GM18498 (cell line): Measurements from ENCODE around the gene TTPAL.
"Not testable (repeated sequence)": the region's sequence is repeated elsewhere in the genome, so short reads cannot be mapped to it uniquely, and the experiment has no call there.

Experiments
- ATAC-seq: cut with Tn5 transposase; IDR thresholded peaks from one replicate; pipeline ENCODE4 v1.9.1; 2021; ENCODE audit warnings: mild to moderate bottlenecking, moderate library complexity; ENCODE audit not compliant: unreplicated experiment

Gene TTPAL

GRCh38 chr20:44467289-44467883, 8.3 kb upstream of the TTPAL start:
- ATAC-seq: no peak

GRCh38 chr20:44468044-44468782, 7.5 kb upstream of the TTPAL start:
- ATAC-seq: no peak

- no peak for ATAC-seq
Observed at GRCh38 chr20:44470327-44470726, 5.3 kb upstream of the TTPAL start.

GRCh38 chr20:44471481-44471882, 4.2 kb upstream of the TTPAL start:
- no peak for ATAC-seq

- not testable (repeated sequence) for ATAC-seq
Observed at GRCh38 chr20:44472283-44472682, 3.4 kb upstream of the TTPAL start.

- no peak for ATAC-seq
Observed at GRCh38 chr20:44475372-44475693, 341 bp upstream of the TTPAL start.

- ATAC-seq: no peak
Observed at GRCh38 chr20:44477151-44477550, 1.5 kb downstream of the TTPAL start.

GRCh38 chr20:44478206-44478605, 2.5 kb downstream of the TTPAL start:
- ATAC-seq: no peak

- no peak for ATAC-seq
Observed at GRCh38 chr20:44479643-44480042, 4.0 kb downstream of the TTPAL start.

- no peak for ATAC-seq
Observed at GRCh38 chr20:44480097-44480496, 4.4 kb downstream of the TTPAL start.

- no peak for ATAC-seq
Observed at GRCh38 chr20:44481719-44482416, 6.2 kb downstream of the TTPAL start.

GRCh38 chr20:44483112-44483511, 7.4 kb downstream of the TTPAL start:
- ATAC-seq: no peak

- ATAC-seq: no peak
Observed at GRCh38 chr20:44485078-44485829, 9.6 kb downstream of the TTPAL start.

GRCh38 chr20:44485830-44486198, 10.1 kb downstream of the TTPAL start:
- no peak for ATAC-seq

GRCh38 chr20:44488551-44488950, 12.9 kb downstream of the TTPAL start:
- ATAC-seq: no peak

GRCh38 chr20:44489223-44489622, 13.5 kb downstream of the TTPAL start:
- no peak for ATAC-seq

- no peak for ATAC-seq
Observed at GRCh38 chr20:44489931-44490330, 14.3 kb downstream of the TTPAL start.

- no peak for ATAC-seq
Observed at GRCh38 chr20:44491635-44492395, 16.1 kb downstream of the TTPAL start.

GRCh38 chr20:44494266-44494665, 18.6 kb downstream of the TTPAL start:
- ATAC-seq: no peak

GRCh38 chr20:44494681-44495080, 19.0 kb downstream of the TTPAL start:
- ATAC-seq: no peak

GRCh38 chr20:44495257-44495656, 19.6 kb downstream of the TTPAL start:
- ATAC-seq: no peak
